Ectodermal cell (in vitro differentiated cells): ENCODE results near the gene AQP12B.
"Not testable (repeated sequence)": the region's sequence is repeated elsewhere in the genome, so short reads cannot be mapped to it uniquely, and the experiment has no call there.

Experiments used
- H3K27ac ChIP-seq: 2 replicates; pipeline ENCODE4 v1.7.0; 2013; ENCODE audit warnings: mild to moderate bottlenecking, low read depth, low read length; ENCODE audit not compliant: insufficient read depth, poor library complexity, severe bottlenecking
- H3K27me3 ChIP-seq: 2 replicates; pipeline ENCODE4 v1.7.0; 2013; ENCODE audit warnings: mild to moderate bottlenecking, low read length; ENCODE audit not compliant: insufficient read depth, control insufficient read depth, poor library complexity, severe bottlenecking
- H3K36me3 ChIP-seq: one replicate; pipeline ENCODE4 v1.7.0; 2013; ENCODE audit warnings: low read length; ENCODE audit not compliant: control insufficient read depth, insufficient read depth
- H3K4me1 ChIP-seq: one replicate; pipeline ENCODE4 v1.7.0; 2013; ENCODE audit warnings: low read length; ENCODE audit not compliant: control insufficient read depth, insufficient read depth
- H3K4me3 ChIP-seq: 2 replicates; pipeline ENCODE4 v1.7.0; 2013; ENCODE audit warnings: low read depth, low read length, control low read depth; ENCODE audit not compliant: insufficient read depth
- H3K9me3 ChIP-seq: 2 replicates; pipeline ENCODE4 v1.7.0; 2013; ENCODE audit warnings: mild to moderate bottlenecking, low read length, moderate library complexity; ENCODE audit not compliant: control insufficient read depth
- WGBS, 2 experiments: methylation state at CpG; one replicate each; pipeline ENCODE4 v1.1.7; 2013; ENCODE audit warnings: missing lambda C conversion rate in 2 of 2; 5-methylcytosine and 5-hydroxymethylcytosine counted together

Gene AQP12B

DNA sequence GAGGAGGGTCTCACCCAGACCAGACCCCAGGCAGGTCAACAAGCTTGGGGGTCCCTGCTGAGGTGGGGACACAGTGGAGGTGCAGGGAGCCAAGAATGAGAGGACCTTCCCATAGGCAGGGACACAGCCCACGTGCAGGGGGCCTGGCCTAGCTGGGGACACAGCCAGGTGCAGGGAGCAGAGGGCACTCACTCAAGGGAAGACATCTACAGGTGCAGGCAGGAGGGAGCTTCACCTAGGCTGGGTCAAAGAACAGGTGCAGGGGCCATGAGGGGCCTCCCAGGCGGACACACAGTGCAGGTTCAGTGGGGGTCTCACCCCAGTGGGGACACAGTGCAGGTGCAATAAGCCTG, 8.4 kb upstream of the AQP12B start:
- not testable (repeated sequence) for H3K9me3 ChIP-seq, H3K4me1 ChIP-seq, H3K4me3 ChIP-seq, H3K27me3 ChIP-seq, H3K36me3 ChIP-seq, H3K27ac ChIP-seq
- WGBS, 2 experiments = 89 to 100% methylated on average over 1 of the region's 2 CpGs

DNA sequence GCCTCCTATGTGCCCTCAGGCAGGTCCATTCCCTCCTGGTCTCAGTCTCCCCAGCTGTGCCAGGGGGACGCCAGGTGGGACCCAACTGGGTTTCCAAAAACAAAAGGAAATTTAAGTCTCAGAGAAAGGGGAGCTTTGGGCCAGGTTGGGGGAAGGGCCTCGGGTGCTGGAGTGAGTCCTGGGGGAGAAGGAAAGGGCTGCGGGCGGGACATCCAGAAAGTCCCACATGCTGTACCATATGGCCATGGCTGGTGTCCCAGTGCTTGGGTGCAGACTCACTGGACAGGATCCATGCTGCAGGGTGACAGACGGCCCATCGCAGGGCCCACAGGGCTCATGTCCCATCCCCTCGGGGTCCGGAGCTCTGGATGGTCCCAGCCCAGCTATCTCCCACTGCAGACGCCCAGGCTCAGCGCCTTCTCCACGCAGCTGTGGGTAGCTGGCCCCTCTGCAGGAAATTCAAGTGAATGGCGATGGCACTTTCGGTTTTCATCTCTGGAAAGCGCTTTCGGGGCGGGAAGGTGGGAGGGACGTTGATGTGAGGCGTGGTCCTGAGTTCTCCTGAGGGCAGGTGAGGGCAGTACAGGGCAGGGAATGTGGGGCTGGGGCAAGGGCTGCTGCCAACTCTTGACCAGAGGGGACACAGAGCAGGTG, 7.9 kb upstream of the AQP12B start:
- WGBS, 2 experiments = 87 to 95% methylated on average over 4 to 6 of the region's 18 CpGs
- H3K9me3 ChIP-seq, H3K4me1 ChIP-seq: not testable (repeated sequence)

GRCh38 chr2:240689975-240690374, 7.3 kb upstream of the AQP12B start:
- Histone ChIP-seq H3K27me3 (no peaks in the 10 kb centered on the region), H3K27ac (no peak overlapping the region), H3K36me3 (no peaks in the 10 kb centered on the region), H3K4me1 (no peaks in the 10 kb centered on the region), H3K9me3 (no peaks in the 10 kb centered on the region), H3K4me3 (no peak overlapping the region)
- 82 to 84% methylated on average over 11 of the region's 11 CpGs for WGBS, 2 experiments

More for the DNA sequence above, 7.9 kb upstream of the AQP12B start:
- H3K36me3 ChIP-seq, H3K27ac ChIP-seq, H3K27me3 ChIP-seq, H3K4me3 ChIP-seq: not testable (repeated sequence)

DNA sequence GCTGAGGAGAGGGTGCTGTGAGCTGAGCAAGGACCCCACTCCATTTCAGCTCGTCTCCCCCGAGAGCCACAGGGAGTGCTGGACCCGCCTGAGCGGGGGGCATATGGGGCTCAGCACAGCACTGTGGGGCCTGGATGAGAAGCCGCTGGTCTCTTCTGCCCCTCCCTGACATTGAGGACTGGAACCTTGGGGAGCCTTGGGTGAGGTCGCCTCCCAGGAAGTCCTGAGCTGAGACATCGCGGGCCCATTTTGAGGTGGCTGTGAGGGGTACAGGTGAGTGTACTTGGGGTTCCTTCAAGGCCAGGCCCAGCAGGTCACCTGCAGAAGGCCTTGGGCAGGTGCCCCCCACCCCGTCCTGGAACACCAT, 5.9 kb upstream of the AQP12B start:
- Histone ChIP-seq H3K36me3 (no peaks in the 10 kb centered on the region), H3K4me3 (no peak overlapping the region), H3K27me3 (no peaks in the 10 kb centered on the region), H3K27ac (no peak overlapping the region), H3K4me1 (no peaks in the 10 kb centered on the region), H3K9me3 (no peaks in the 10 kb centered on the region)
- 94 to 95% methylated on average over 9 of the region's 9 CpGs for WGBS, 2 experiments

GRCh38 chr2:240687741-240688552, 5.3 kb upstream of the AQP12B start:
- Histone ChIP-seq H3K4me3 (no peak overlapping the region), H3K36me3 (no peaks in the 10 kb centered on the region), H3K27ac (no peak overlapping the region), H3K27me3 (no peaks in the 10 kb centered on the region), H3K4me1 (no peaks in the 10 kb centered on the region), H3K9me3 (no peaks in the 10 kb centered on the region)
- WGBS, 2 experiments = 90 to 93% methylated on average over 14 of the region's 14 CpGs

DNA sequence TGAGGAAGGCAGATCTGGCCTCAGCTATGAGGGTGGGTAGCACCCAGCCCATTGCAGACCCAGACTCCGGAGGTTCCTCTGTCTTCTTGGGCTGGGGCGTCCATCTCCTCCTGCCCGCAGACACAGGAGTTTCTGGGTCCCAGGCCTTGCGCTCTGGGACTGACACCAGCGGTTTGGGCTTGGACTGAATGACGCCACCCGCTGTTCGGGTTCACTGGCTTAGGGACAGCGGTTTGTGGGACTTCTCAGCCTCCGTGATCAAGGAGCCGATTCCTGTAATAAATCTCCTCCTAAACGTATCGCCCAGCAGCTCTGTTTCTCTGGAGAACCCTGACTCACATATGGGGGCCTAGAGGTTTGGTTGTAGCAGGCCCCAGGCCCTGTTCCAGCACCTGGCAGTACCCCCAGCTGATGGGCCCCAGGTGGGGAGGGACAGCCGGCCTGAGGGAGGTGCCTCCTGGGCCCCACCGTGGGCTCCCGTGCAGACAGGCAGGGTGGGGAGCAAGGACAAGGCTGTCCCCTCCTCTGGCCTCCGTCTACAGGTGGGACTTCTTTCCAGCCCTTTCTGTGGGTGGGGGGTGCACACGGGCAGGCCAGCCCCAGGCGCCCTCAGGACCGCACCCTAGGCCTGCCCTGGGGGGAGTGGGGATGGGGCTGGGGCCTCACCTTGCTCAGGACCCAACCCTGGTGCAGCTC, 4.5 kb upstream of the AQP12B start:
- Histone ChIP-seq H3K4me3 (no peak overlapping the region), H3K27ac (no peak overlapping the region), H3K27me3 (no peaks in the 10 kb centered on the region), H3K36me3 (no peaks in the 10 kb centered on the region), H3K4me1 (no peaks in the 10 kb centered on the region), H3K9me3 (no peaks in the 10 kb centered on the region)
- WGBS, 2 experiments = 91% methylated on average over 20 of the region's 20 CpGs

- no peaks in the 10 kb centered on the region for H3K9me3 ChIP-seq
- 89 to 90% methylated on average over 6 of the region's 6 CpGs for WGBS, 2 experiments
- H3K36me3 ChIP-seq = no peaks in the 10 kb centered on the region
- no peaks in the 10 kb centered on the region for H3K27me3 ChIP-seq
- H3K4me1 ChIP-seq = no peaks in the 10 kb centered on the region
- H3K4me3 ChIP-seq = no peak overlapping the region
- H3K27ac ChIP-seq = no peak overlapping the region
Measured at GRCh38 chr2:240686460-240686859, 3.8 kb upstream of the AQP12B start.

DNA sequence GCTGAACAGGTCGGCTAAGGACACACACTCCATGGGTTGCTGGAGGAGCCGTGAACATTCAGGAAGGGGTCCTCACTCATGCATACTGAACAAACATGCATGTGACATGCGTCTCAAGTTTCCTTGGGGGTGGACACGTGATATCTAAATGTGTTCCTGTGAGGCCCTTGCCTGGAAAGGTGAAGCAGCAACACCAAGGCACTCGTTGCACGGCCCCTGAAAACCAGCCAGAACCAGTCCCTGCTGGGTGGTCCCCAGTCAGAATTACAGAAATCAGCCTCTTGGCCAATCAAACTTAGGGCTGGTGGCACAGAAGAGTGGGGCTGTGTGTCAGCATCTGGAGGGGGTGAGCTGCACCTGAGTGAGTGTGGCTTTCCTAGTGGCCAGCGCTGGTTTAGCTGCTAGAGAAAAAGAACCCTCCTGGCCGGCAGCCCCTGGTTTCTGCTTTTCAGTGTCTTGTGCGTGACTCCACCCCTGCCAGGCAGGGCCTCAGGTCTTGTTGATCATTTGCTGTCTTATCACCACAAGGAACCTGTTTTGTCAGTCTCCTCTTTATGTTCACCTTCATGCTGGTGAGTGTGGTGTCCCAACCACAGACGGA, 3.2 kb upstream of the AQP12B start:
- H3K4me1 ChIP-seq = no peaks in the 10 kb centered on the region
- 80 to 83% methylated on average over 10 of the region's 10 CpGs for WGBS, 2 experiments
- no peaks in the 10 kb centered on the region for H3K36me3 ChIP-seq
- H3K4me3 ChIP-seq = no peak overlapping the region
- H3K9me3 ChIP-seq = no peaks in the 10 kb centered on the region
- no peaks in the 10 kb centered on the region for H3K27me3 ChIP-seq
- H3K27ac ChIP-seq = no peak overlapping the region

DNA sequence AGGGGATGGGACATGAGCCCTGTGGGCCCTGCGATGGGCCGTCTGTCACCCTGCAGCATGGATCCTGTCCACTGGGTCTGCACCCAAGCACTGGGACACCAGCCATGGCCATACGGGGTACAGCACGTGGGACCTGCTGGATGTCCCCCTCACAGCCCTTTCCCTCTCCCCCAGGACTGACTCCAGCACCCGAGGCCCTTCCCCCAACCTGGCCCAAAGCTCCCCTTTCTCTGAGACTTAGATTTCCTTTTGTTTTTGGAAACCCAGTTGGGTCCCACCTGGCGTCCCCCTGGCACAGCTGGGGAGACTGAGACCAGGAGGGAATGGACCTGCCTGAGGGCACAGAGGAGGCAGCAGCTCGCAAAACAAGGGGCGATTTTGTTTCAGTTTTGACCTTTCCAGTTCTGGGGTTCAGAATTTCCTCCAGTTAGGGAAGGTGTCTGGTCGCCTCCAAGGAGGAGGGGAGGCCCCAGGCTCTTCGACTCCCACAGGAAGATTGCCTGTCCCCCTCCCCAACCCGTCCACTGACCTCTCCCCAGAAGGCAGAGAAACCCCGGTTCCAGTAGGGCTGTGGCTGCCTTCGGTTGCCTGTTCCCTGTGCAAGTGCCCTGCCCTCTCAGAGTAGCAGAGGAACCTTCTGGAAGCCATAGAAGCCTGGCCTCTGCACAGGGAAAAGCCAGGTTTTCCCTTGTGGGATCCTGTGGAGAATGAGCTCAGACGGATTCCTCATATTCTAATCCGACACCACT, 1.5 kb upstream of the AQP12B start:
- not testable (repeated sequence) for H3K27ac ChIP-seq, H3K9me3 ChIP-seq, H3K4me1 ChIP-seq, H3K4me3 ChIP-seq, H3K27me3 ChIP-seq, H3K36me3 ChIP-seq
- WGBS, 2 experiments = 91 to 92% methylated on average over 15 of the region's 15 CpGs
